Trophoblast cell (in vitro differentiated cells and primary cell): ENCODE results near the gene XCL2.

ENCODE experiments used
- DNase-seq, 2 donors: peaks; one replicate each; pipeline ENCODE4 v3.0.0-alpha.2; 2016
- H2AFZ ChIP-seq: 2 replicates; pipeline ENCODE4 v1.6.1; 2013; ENCODE audit warnings: low read length, moderate library complexity, mild to moderate bottlenecking; ENCODE audit not compliant: insufficient read depth, poor library complexity
- H2AK5ac ChIP-seq: 2 replicates; pipeline ENCODE4 v1.6.1; 2013; ENCODE audit warnings: mild to moderate bottlenecking, low read length
- H2BK120ac ChIP-seq: 2 replicates; pipeline ENCODE4 v1.6.1; 2013; ENCODE audit warnings: low read length, mild to moderate bottlenecking, moderate library complexity; ENCODE audit not compliant: insufficient read depth, poor library complexity
- H2BK12ac ChIP-seq: 2 replicates; pipeline ENCODE4 v1.6.1; 2013; ENCODE audit warnings: mild to moderate bottlenecking, low read length, moderate library complexity
- H2BK5ac ChIP-seq: 2 replicates; pipeline ENCODE4 v1.6.1; 2013; ENCODE audit warnings: low read length, low read depth, moderate library complexity, mild to moderate bottlenecking; ENCODE audit not compliant: poor library complexity
- H3K14ac ChIP-seq: 2 replicates; pipeline ENCODE4 v1.6.1; 2013; ENCODE audit warnings: mild to moderate bottlenecking, low read length
- H3K18ac ChIP-seq: 2 replicates; pipeline ENCODE4 v1.6.1; 2013; ENCODE audit warnings: mild to moderate bottlenecking, low read length
- H3K23ac ChIP-seq: 2 replicates; pipeline ENCODE4 v1.6.1; 2013; ENCODE audit warnings: low read length
- H3K27ac ChIP-seq: 2 replicates; pipeline ENCODE4 v1.5.1; 2013; ENCODE audit warnings: low read depth, mild to moderate bottlenecking, inconsistent platforms, low read length, moderate library complexity
- H3K27me3 ChIP-seq: 2 replicates; pipeline ENCODE4 v1.6.1; 2013; ENCODE audit warnings: inconsistent platforms, mild to moderate bottlenecking, low read length, moderate library complexity; ENCODE audit not compliant: insufficient read depth
- H3K36me3 ChIP-seq, 2 experiments: 1 replicate in 1 of 2; 2 replicates in 1 of 2; pipeline ENCODE4 v1.6.1; 2013; ENCODE audit warnings: low read length in 2 of 2, mild to moderate bottlenecking in 2 of 2, moderate library complexity in 1 of 2; ENCODE audit not compliant: insufficient read depth in 2 of 2, control insufficient read depth in 1 of 2
- H3K4ac ChIP-seq: 2 replicates; pipeline ENCODE4 v1.6.1; 2013; ENCODE audit warnings: low read depth, mild to moderate bottlenecking, low read length, moderate library complexity
- H3K4me1 ChIP-seq, 2 experiments: 1 replicate in 1 of 2; 2 replicates in 1 of 2; pipeline ENCODE4 v1.6.1; 2013; ENCODE audit warnings: low read length in 2 of 2, mild to moderate bottlenecking in 2 of 2, moderate library complexity in 1 of 2; ENCODE audit not compliant: insufficient read depth in 2 of 2, control insufficient read depth in 1 of 2
- H3K4me2 ChIP-seq: 2 replicates; pipeline ENCODE4 v1.6.1; 2013; ENCODE audit warnings: inconsistent platforms, mild to moderate bottlenecking, low read length, moderate library complexity
- H3K4me3 ChIP-seq: 2 replicates; pipeline ENCODE4 v1.5.1; 2013; ENCODE audit warnings: mild to moderate bottlenecking, low read depth, low read length, inconsistent platforms
- H3K79me1 ChIP-seq: one replicate; pipeline ENCODE4 v1.6.1; 2013; ENCODE audit warnings: low read length
- H3K79me2 ChIP-seq: 2 replicates; pipeline ENCODE4 v1.6.1; 2013; ENCODE audit warnings: low read length, mild to moderate bottlenecking; ENCODE audit not compliant: control insufficient read depth, insufficient read depth, poor library complexity
- H3K9ac ChIP-seq: 2 replicates; pipeline ENCODE4 v1.6.1; 2013; ENCODE audit warnings: mild to moderate bottlenecking, low read length
- H3K9me3 ChIP-seq: 2 replicates; pipeline ENCODE4 v1.6.1; 2013; ENCODE audit warnings: low read depth, mild to moderate bottlenecking, control low read depth, inconsistent platforms, low read length; ENCODE audit not compliant: insufficient read depth
- H4K12ac ChIP-seq: 2 replicates; pipeline ENCODE4 v1.6.1; 2013; ENCODE audit warnings: low read depth, mild to moderate bottlenecking, low read length, moderate library complexity
- H4K8ac ChIP-seq: 2 replicates; pipeline ENCODE4 v1.6.1; 2013; ENCODE audit warnings: low read depth, mild to moderate bottlenecking, low read length, moderate library complexity
- H4K91ac ChIP-seq: one replicate; pipeline ENCODE4 v1.6.1; 2013; ENCODE audit warnings: low read depth, mild to moderate bottlenecking, low read length, moderate library complexity
- WGBS: extraction: QIAGEN DNeasy Blood & Tissue Kit; methylation state at CpG from one replicate; pipeline ENCODE4 v1.1.7; 2013; ENCODE audit warnings: missing lambda C conversion rate; ENCODE audit not compliant: insufficient read length, insufficient coverage; ENCODE audit errors: extremely low coverage; 5-methylcytosine and 5-hydroxymethylcytosine counted together

XCL2 gene

GRCh38 chr1:168585937-168586336 lies 42.1 kb upstream of the XCL2 start:
- no peak overlapping the region for H4K8ac ChIP-seq
- no peak overlapping the region for H2AFZ ChIP-seq
- H3K27me3 ChIP-seq: no peaks in the 10 kb centered on the region
- no peak overlapping the region for H2BK5ac ChIP-seq
- H3K79me1 ChIP-seq: no peaks in the 10 kb centered on the region
- H2BK120ac ChIP-seq: no peak overlapping the region
- no peak overlapping the region for H3K18ac ChIP-seq
- no peak overlapping the region for H3K4me2 ChIP-seq
- H3K4me3 ChIP-seq: no peak overlapping the region
- H3K14ac ChIP-seq: no peak overlapping the region
- no peak overlapping the region for H2AK5ac ChIP-seq
- no peak overlapping the region for H2BK12ac ChIP-seq
- no peak overlapping the region for H3K4ac ChIP-seq
- H3K9ac ChIP-seq: no peak overlapping the region
- H3K36me3 ChIP-seq: no peaks in the 10 kb centered on the region
- H4K91ac ChIP-seq: no peak overlapping the region
- H3K23ac ChIP-seq: no peak overlapping the region
- no peaks in the 10 kb centered on the region for H3K79me2 ChIP-seq
- no peaks in the 10 kb centered on the region for H3K9me3 ChIP-seq
- DNase-seq: peak; percentile 9 to 30
- no peaks in the 10 kb centered on the region for H3K4me1 ChIP-seq
- whole genome bisulfite sequencing: no CpG with 5 or more reads among the region's 1 CpG
- no peak overlapping the region for H3K27ac ChIP-seq
- no peak overlapping the region for H4K12ac ChIP-seq

- H3K14ac ChIP-seq: no peak overlapping the region
- no peak overlapping the region for H3K9ac ChIP-seq
- no peak overlapping the region for H3K4ac ChIP-seq
- no peak overlapping the region for H3K27ac ChIP-seq
- no peaks in the 10 kb centered on the region for H3K4me1 ChIP-seq
- H3K36me3 ChIP-seq: no peaks in the 10 kb centered on the region
- no CpG with 5 or more reads among the region's 3 CpGs for whole genome bisulfite sequencing
- no peak overlapping the region for H2AFZ ChIP-seq
- H3K4me2 ChIP-seq: no peak overlapping the region
- H3K27me3 ChIP-seq: no peaks in the 10 kb centered on the region
- H3K79me1 ChIP-seq: no peaks in the 10 kb centered on the region
- no peak overlapping the region for H4K12ac ChIP-seq
- H2BK12ac ChIP-seq: no peak overlapping the region
- no peaks in the 10 kb centered on the region for H3K9me3 ChIP-seq
- H3K23ac ChIP-seq: no peak overlapping the region
- H3K79me2 ChIP-seq: no peaks in the 10 kb centered on the region
- no peak for DNase-seq
- no peak overlapping the region for H3K4me3 ChIP-seq
- H4K8ac ChIP-seq: no peak overlapping the region
- H2BK120ac ChIP-seq: no peak overlapping the region
- H2BK5ac ChIP-seq: no peak overlapping the region
- H2AK5ac ChIP-seq: no peak overlapping the region
- H4K91ac ChIP-seq: no peak overlapping the region
- no peak overlapping the region for H3K18ac ChIP-seq
These were observed 41.4 kb upstream of the XCL2 start for GRCh38 chr1:168585191-168585590.

- no CpG with 5 or more reads among the region's 6 CpGs for WGBS
These were observed 39.8 kb upstream of the XCL2 start for GRCh38 chr1:168583571-168583970.

GRCh38 chr1:168582688-168583336 lies 39.0 kb upstream of the XCL2 start:
- no CpG with 5 or more reads among the region's 6 CpGs for WGBS
- Histone ChIP-seq H3K79me2 (no peaks in the 10 kb centered on the region), H3K9ac (no peak overlapping the region), H3K14ac (no peak overlapping the region), H3K79me1 (no peaks in the 10 kb centered on the region), H2AK5ac (no peak overlapping the region), H3K36me3 (no peaks in the 10 kb centered on the region), H4K91ac (no peak overlapping the region), H3K4ac (no peak overlapping the region), H3K27me3 (no peaks in the 10 kb centered on the region), H2AFZ (no peak overlapping the region), H3K9me3 (no peaks in the 10 kb centered on the region), H3K23ac (no peak overlapping the region), H3K27ac (no peak overlapping the region), H3K4me2 (no peak overlapping the region), H3K4me3 (no peak overlapping the region), H3K18ac (no peak overlapping the region), H3K4me1 (no peaks in the 10 kb centered on the region), H4K12ac (no peak overlapping the region), H4K8ac (no peak overlapping the region), H2BK120ac (no peak overlapping the region), H2BK12ac (no peak overlapping the region), H2BK5ac (no peak overlapping the region)
- peak in 1 of 2 donors; percentile 14 for DNase-seq

More at GRCh38 chr1:168583571-168583970, 39.8 kb upstream of the XCL2 start:
- no peak overlapping the region for H3K14ac ChIP-seq
- no peaks in the 10 kb centered on the region for H3K4me1 ChIP-seq
- no peak overlapping the region for H2BK12ac ChIP-seq
- no peak overlapping the region for H3K4me3 ChIP-seq
- no peaks in the 10 kb centered on the region for H3K79me1 ChIP-seq
- no peak overlapping the region for H3K27ac ChIP-seq
- no peaks in the 10 kb centered on the region for H3K27me3 ChIP-seq
- no peak overlapping the region for H3K18ac ChIP-seq
- H3K9ac ChIP-seq: no peak overlapping the region
- H3K79me2 ChIP-seq: no peaks in the 10 kb centered on the region
- H2BK5ac ChIP-seq: no peak overlapping the region
- no peak overlapping the region for H2AK5ac ChIP-seq
- no peaks in the 10 kb centered on the region for H3K36me3 ChIP-seq
- no peak overlapping the region for H4K91ac ChIP-seq
- no peak overlapping the region for H3K4me2 ChIP-seq
- H4K8ac ChIP-seq: no peak overlapping the region
- H3K23ac ChIP-seq: no peak overlapping the region
- H4K12ac ChIP-seq: no peak overlapping the region
- H3K4ac ChIP-seq: no peak overlapping the region
- H3K9me3 ChIP-seq: no peaks in the 10 kb centered on the region
- DNase-seq: peak; percentile 38 to 47
- no peak overlapping the region for H2AFZ ChIP-seq
- H2BK120ac ChIP-seq: no peak overlapping the region
